ENCODE data around the gene HOXD10.

The HOXD10 gene

DNA sequence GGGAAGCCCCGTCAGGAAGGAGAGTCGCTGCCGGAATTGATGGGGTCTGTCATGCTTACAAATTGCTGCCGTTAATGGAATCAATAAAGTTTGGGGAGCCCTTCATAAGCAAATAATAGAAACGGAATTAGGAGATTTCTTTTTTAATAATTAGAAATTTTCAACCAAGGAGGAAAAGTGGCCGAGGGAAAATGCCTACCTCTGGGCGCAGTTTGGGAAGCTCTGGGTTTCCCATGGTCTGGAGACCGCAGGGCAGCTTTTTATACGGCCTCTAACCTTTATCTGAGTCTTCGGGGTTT, 34.1 kb upstream of the HOXD10 start:
- no peak overlapping the region for H3K4me3 ChIP-seq (ENCODE audit: low read depth, low read length)
- TF ChIP-seq, protein P1, sequence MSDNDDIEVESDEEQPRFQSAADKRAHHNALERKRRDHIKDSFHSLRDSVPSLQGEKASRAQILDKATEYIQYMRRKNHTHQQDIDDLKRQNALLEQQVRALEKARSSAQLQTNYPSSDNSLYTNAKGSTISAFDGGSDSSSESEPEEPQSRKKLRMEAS (IDR thresholded peaks at IDR 0.05; ENCODE audit: low read depth, low read length): no peak
- TF ChIP-seq MYC (IDR thresholded peaks at IDR 0.05; ENCODE audit: low read depth, low read length) (no peak), POLR2A (IDR thresholded peaks at IDR 0.05; ENCODE audit: extremely low read depth, insufficient read length) (no peak)
- TF ChIP-seq, protein P2, sequence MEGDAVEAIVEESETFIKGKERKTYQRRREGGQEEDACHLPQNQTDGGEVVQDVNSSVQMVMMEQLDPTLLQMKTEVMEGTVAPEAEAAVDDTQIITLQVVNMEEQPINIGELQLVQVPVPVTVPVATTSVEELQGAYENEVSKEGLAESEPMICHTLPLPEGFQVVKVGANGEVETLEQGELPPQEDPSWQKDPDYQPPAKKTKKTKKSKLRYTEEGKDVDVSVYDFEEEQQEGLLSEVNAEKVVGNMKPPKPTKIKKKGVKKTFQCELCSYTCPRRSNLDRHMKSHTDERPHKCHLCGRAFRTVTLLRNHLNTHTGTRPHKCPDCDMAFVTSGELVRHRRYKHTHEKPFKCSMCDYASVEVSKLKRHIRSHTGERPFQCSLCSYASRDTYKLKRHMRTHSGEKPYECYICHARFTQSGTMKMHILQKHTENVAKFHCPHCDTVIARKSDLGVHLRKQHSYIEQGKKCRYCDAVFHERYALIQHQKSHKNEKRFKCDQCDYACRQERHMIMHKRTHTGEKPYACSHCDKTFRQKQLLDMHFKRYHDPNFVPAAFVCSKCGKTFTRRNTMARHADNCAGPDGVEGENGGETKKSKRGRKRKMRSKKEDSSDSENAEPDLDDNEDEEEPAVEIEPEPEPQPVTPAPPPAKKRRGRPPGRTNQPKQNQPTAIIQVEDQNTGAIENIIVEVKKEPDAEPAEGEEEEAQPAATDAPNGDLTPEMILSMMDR (IDR thresholded peaks at IDR 0.05; ENCODE audit: low read depth, low read length): no peak
- DNase-seq (ENCODE audit: low read depth): no peak

DNA sequence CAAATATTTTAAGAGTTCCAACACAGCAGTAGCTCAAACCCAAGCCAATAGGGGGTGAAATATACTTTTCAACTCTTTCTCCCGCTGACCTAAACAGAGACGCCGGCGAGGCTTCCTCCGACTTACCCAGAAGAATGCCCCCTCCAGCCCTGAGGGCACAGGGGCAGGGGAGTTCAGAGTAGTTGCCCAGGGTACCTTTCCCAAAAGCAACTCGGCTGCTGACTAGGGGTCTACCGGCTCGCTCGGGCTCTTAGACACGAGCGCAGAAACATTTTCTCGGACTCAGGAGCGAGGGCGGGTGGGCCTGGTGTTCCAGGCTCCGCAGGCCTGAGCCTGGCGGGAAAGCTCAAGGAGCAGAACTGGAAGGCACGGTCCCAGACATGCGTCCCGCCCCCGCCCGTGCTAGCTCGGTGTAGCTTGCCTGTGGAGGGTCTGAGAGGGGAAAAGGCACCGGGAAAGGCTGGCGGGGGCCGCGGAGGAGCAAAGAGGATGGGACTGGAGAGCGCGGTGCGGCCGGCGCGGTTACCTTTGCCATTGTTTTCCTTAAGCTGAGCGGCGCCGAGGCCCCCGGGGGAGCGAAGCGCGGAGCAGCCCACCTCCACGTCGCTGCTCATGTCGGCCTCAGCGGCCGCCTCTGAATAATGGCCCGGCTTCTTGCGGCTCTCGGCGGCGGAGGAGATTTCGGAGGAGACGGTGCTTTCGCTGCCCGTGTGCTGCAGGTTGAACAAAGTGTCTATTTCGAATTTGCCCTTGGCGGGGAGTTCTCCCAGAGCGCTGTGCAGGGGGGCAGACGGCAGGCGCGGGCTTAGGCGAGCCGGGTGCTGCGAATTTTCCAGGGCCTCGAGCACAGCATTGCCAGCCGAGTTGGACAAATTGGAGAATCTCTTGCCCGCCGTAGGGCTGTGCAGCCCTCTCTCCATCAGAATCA, 33.5 kb upstream of the HOXD10 start:
- H3K4me3 ChIP-seq (ENCODE audit: low read depth, low read length): no peak overlapping the region
- no peak for DNase-seq (ENCODE audit: low read depth)

DNA sequence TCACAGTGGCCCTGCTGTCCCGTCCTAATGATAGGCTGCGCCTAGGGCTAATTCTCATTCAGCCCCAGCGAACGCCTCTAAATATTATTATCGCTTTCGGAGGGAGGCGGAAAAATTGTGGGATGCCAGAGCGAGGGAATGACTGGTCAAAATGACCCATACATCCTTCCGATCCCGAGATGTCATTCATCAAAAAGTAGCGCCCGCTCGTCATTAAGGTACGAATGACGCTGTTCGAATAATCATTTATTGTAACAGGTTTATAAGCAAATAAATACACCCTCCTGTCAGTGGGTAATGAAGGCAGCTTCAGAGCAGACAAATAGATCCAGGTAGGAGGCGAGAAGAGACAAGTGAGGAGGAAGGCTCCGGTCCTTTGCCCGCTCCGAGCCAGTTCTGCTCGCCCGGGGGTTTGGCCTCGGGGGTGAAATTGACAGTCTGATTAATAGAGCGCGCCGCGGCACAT, 32.7 kb upstream of the HOXD10 start, which contains the start of gene EVX2:
TSS of gene EVX2 (minus strand) at position 167 of the 466 bp plus-strand sequence. CDS start 186 bp downstream, outside the sequence.
- H3K4me3 ChIP-seq (ENCODE audit: low read depth, low read length): peak within 1 kb of the TSS; percentile 42
- no peak for DNase-seq (ENCODE audit: low read depth)
- TF ChIP-seq MYC (IDR thresholded peaks at IDR 0.05; ENCODE audit: low read depth, low read length): no peak
- TF ChIP-seq, protein P1 (IDR thresholded peaks at IDR 0.05; ENCODE audit: low read depth, low read length): no peak

More for the DNA sequence above, 33.5 kb upstream of the HOXD10 start:
- TF ChIP-seq, protein P1 (IDR thresholded peaks at IDR 0.05; ENCODE audit: low read depth, low read length): no peak
- TF ChIP-seq POLR2A (IDR thresholded peaks at IDR 0.05; ENCODE audit: extremely low read depth, insufficient read length) (no peak), MYC (IDR thresholded peaks at IDR 0.05; ENCODE audit: low read depth, low read length) (no peak)
- TF ChIP-seq, protein P2 (IDR thresholded peaks at IDR 0.05; ENCODE audit: low read depth, low read length): no peak

DNA sequence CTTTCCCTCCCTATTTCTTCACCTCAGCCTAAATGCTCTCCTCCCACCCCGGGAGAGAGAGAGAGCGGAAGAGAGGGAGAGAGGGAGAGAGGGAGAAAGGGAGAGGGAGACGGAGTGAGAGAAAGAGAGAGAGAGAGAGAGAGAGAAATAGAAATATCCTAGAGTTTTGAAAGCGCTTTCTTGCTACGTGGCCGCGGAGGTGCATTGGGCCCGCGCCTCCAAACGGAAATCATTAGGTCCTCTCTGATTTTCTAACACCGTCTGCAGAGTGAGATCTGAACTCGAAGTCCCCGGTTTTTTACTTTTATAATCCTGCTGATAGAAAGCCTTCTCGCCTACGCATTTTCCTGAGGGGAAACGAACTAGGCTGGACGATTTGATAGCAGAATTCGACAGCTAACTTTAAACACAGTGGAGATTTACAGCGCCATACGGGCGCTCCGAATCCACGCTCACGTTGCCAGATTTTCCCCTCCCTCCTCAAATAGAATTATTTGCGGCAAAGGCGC, 31.9 kb upstream of the HOXD10 start:
- DNase-seq (ENCODE audit: low read depth): no peak
- H3K4me3 ChIP-seq (ENCODE audit: low read depth, low read length): peak overlapping the region; percentile 42
- TF ChIP-seq, protein P2 (IDR thresholded peaks at IDR 0.05; ENCODE audit: low read depth, low read length): no peak
- TF ChIP-seq, protein P1 (IDR thresholded peaks at IDR 0.05; ENCODE audit: low read depth, low read length): no peak
- no peak for TF ChIP-seq POLR2A (IDR thresholded peaks at IDR 0.05; ENCODE audit: extremely low read depth, insufficient read length)
- TF ChIP-seq MYC (IDR thresholded peaks at IDR 0.05; ENCODE audit: low read depth, low read length): no peak

DNA sequence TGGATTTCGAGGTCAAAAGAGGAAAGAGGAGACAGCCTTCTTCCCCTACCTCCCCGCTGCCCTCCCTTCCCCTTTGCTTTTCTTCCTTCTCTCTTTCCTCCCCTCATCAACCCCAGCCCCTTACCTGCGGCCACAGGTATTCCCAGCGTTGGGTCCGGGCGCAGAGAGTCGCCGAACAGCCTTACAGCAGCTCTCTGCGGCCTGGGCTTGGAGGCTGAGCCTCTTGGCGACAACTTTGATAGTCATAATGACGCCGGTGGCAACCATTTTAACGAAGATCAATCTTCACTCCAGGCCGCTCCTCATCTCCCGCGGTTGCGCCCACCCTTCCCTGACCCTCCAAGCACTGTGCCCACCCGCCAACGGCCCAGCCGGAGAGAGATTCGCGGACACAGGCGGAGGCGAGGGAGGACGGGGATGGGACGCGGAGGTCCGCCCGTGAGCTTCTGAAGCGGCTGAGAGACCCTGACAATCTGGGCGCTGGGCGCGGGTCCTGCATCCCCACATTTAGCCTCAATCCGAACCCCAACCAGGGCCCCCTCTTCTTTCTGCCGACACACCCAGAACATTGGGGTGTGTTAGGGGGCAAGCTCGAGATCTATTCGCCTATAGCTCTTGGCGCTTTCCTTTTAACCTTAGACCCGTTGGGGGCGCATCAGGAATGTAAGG, 31.3 kb upstream of the HOXD10 start:
- DNase-seq (ENCODE audit: low read depth): no peak
- peak overlapping the region; percentile 42 for H3K4me3 ChIP-seq (ENCODE audit: low read depth, low read length)
- TF ChIP-seq MYC (IDR thresholded peaks at IDR 0.05; ENCODE audit: low read depth, low read length): no peak
- TF ChIP-seq, protein P1 (IDR thresholded peaks at IDR 0.05; ENCODE audit: low read depth, low read length): no peak

DNA sequence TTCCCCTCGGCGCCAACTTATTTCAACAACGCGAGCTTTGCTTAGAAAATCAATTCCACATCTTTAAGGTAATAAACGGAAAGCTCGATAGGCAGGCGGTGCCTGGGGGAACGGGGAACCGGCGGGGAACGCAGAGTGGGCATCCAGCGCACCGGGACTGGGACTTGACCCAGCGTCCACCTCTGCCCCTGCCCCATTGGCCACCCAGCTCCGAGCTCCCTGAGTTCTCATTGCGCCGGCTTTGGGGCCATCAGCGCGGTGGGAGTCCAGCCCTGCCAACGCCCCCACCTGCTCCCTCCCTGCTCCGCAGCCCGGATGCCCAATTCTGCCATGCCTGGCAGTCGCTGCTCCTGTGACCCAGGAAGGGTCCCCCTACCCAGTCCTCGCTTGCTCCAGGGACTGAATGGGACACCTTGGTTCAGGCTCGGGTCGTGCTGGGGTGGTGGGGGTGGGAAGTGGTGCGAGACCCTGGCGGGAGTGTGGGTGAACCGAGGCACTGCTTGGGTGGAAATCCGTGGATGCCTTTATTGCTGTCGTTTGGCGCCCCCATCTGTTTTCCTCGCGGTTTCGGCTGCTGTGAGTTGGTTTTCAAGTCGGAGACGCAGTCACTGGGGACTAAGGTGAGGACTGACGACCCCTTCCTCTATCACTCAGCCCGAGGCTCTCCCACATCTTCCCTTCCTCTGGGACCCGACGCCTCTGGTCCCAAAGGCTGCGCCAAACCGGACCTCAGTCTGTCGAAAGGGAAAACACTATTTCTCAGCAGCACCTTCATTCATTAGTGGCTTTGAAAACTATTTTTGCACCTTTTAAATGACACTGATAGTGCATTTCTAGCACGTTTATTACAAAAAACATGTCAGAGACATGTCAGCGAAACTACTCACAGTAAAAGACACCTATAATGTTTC, 30.5 kb upstream of the HOXD10 start:
- H3K4me3 ChIP-seq (ENCODE audit: low read depth, low read length): peak overlapping the region; percentile 42
- TF ChIP-seq, protein P2 (IDR thresholded peaks at IDR 0.05; ENCODE audit: low read depth, low read length): peak; percentile 58
- no peak for TF ChIP-seq POLR2A (IDR thresholded peaks at IDR 0.05; ENCODE audit: extremely low read depth, insufficient read length)
- peak; percentile 80 for DNase-seq (ENCODE audit: low read depth)

All from NB4 (cell line).